Right kidney (tissue), 1 donor: ENCODE data around the gene PHF1.
A peak's percentile ranks its signal among the peaks of the same experiment; 100 is the strongest.
"Not testable (repeated sequence)": the region's sequence is repeated elsewhere in the genome, so short reads cannot be mapped to it uniquely, and the experiment has no call there.

ENCODE experiments used
- DNase-seq: peaks from one replicate; pipeline ENCODE4 v3.0.0-alpha.2; 2016

The PHF1 gene

DNA sequence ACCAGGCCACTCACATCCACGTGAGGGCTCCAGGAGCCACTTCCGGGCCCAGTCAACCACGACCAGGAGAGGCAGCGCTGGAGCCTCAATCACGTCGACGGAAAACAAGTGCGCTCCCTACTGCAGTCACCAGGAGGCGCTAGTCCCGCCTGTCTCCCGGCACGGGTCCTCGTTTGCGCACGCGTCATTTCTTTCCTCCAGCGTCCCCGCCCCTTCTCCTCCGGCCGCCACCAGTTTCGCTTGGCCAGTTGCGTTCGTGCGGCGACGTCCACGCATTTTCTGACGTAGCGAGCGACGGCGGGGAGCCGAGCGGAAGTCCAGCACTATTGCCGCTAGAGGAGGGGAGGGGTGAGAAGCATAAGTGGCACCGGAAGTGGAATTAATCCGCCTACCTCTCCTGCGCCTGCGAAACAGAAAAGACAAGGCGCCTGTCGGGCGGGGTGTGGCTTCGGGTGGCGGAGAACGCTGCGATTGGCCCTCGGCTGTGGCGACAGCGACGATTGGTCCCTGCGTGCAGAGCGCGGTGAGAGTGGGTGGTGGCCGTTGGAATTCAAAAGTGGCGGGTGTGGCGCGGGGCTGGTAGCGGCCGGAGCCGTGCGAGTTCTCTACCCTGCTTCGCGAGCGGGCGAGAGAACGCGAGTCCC is 19.4 kb upstream of the PHF1 start, which contains the start of gene KIFC1:
TSS of gene KIFC1 (plus strand) at position 546 of the 644 bp plus-strand sequence. CDS start 163 bp downstream, outside the sequence.
- DNase-seq: peak; percentile 96

DNA sequence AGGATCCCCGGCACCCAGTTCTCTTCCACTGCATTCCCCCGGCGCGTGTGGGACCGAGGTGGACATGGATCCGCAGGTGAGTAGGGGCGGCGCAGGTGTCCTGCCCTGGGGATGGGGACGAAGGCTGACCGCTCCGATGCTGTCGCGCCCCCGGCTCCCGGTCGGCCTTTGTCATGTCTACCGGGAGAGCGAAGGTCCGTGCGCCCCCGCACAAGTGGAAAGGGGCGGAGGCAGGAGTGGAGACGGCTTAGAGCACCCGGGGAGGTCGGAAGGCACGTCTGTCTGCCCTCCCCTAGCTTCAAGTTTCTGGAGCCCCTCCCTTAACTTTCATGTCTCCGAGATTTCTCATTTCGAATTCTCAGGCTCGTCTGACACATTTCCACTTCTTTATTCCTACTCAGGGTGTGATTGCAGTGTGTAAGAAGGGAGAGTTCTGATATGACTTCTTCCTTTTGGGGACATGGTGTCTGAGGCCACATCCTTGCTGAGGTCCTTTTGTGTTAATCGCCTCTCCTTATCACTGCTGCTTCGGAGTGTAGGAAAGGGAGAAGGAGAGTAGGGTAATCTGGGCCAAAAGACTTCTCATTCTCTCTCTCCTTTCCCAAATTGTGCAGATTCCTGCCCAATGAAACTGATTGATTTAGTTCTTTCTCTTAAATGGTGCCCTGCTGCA is 18.8 kb upstream of the PHF1 start:
- DNase-seq: no peak

DNA sequence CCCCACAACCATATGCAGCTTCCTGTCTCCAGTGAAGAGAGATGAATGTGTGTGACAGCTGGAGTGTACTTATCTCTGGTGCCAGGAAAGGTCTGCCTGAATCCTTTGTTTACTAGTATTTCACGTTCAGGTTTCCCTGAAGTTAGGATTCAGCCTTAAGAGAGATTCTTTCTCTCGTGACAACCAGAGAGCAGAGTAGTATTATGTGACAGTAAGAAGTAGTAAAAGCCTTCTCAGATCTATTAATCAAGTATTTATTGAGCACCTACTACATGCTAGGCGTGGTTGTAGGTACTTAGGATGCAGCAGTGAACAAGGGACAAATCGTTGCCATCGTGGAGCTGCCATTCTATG is 18.2 kb upstream of the PHF1 start:
- DNase-seq: no peak

DNA sequence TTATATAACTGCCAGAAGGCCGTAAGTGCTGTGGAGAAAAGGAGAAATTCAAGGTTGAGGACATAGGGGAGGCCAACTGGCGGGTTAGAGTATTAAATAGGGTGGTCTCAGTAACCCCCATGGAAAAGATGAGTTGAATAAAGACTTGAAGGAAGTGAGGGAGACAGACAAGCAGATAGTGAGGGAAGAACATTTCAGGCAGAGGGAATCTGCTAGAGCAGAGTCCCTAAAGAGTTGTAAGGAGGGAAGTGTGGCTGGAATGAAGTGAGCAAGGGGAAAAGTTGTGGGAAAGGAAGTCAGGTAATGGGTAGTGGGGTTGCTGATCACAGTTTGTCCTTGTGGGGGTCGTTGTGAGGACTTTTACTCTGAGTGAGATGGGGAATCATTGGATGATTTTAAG is 17.8 kb upstream of the PHF1 start:
- DNase-seq: no peak

DNA sequence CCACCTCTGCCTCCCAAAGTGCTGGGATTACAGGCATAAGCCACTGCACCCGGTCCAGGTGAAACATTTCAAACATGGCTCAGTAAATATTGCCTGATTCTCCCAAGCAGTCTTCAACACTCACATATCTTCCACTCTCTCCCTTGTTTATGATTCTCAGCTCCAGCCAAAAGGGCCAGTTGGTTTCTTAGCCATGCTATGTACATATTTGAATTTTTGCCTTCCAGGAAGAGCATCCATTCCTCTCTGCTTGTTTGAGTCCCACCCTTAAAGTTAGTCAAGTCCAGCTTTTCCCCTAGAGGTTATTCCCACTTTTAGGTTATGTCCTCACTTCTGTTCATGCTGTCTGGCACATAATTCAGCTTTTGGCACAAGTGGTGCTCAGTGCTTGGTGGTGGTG is 13.3 kb upstream of the PHF1 start:
- DNase-seq: no peak

DNA sequence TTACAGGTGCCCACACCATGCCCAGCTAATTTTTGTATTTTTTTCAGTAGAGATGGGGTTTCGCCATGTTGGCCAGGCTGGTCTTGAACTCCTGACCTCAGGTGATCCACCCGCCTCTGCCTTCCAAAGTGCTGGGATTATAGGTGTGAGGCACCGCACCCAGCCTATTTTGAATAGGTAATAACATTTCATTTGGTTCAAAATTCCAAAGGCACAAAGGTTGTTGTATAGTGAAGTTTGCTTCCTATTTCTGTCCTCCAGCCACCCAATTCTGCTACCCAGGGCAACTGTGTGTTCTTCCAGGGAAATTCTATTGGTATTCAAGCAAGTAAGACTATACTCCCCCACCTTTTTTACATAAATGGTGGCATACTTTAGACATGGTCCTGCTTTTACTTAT is 12.2 kb upstream of the PHF1 start:
- DNase-seq: not testable (repeated sequence)

DNA sequence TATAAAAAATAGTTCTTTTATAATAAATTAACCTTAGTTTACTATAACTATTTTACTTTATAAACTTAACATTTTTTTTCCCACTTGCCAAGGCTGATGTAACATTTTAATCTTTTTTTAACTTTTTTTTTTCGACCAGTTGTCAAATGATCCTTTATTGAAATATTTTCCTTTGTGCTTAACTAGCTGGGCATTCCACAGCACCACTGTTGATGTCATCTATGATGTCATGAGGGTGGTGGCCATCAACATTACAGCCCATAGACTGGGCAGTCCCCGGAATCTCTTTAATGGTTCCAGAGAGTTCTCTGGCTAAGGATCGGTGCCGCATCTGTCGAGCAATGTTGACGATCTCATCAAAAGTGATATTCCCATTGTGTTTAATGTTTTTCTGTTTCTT is 10.9 kb upstream of the PHF1 start:
- not testable (repeated sequence) for DNase-seq

DNA sequence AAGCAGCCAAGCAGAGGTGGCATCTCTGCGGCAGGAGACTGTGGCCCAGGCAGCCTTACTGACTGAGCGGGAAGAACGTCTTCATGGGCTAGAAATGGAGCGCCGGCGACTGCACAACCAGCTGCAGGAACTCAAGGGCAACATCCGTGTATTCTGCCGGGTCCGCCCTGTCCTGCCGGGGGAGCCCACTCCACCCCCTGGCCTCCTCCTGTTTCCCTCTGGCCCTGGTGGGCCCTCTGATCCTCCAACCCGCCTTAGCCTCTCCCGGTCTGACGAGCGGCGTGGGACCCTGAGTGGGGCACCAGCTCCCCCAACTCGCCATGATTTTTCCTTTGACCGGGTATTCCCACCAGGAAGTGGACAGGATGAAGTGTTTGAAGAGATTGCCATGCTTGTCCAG is 5.9 kb upstream of the PHF1 start:
- DNase-seq: no peak

DNA sequence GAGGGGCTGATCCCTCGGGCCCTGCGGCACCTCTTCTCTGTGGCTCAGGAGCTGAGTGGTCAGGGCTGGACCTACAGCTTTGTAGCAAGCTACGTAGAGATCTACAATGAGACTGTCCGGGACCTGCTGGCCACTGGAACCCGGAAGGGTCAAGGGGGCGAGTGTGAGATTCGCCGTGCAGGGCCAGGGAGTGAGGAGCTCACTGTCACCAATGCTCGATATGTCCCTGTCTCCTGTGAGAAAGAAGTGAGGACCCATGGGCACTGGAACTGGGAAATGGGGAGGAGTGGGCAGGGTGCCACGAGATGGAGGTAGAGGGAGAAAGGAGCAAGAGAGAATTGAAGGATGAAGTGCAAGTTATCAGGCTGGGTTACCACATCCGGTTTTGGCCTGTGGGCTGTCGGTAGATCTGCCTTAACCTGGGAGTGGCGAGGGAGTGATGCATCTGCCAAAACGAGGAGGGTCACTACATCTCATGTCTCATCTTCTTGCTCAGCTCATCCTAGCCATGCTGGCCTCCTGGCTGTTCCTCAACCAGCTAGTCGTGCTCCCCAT is 5.4 kb upstream of the PHF1 start:
- no peak for DNase-seq

DNA sequence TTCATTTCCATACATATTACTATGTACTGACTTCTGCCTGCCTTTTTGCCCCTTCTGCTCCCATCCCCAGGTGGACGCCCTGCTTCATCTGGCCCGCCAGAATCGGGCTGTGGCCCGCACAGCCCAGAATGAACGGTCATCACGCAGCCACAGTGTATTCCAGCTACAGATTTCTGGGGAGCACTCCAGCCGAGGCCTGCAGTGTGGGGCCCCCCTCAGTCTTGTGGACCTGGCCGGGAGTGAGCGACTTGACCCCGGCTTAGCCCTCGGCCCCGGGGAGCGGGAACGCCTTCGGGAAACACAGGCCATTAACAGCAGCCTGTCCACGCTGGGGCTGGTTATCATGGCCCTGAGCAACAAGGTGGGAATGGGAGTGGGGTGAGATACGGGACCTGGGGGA is 4.7 kb upstream of the PHF1 start:
- DNase-seq: no peak

DNA sequence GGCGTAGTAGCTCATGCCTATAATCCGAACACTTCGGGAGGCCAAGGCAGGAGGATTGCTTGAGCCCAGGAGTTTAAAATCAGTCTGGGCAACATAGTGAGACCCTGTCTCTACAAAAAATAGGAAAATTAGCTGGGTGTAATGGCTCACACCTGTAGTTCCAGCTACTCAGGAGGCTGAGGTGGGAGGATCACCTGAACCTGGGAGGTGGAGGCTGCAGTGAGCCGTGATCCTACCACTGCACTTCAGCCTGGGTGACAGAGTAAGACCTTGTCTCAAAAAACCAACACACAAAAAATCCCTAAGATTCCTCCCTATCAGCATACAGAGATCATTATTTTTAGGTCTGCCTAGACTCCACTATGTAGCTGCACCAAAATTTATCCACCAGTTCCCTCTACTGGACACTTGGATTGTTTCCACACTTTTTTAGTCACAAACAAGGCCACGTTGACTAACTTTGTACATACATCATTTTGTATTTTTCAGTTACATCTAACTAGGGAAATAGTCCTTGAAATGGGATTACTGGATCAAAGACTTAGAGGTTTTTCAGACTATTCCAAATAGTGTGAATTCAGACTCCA is 3.6 kb upstream of the PHF1 start:
- DNase-seq: no peak

DNA sequence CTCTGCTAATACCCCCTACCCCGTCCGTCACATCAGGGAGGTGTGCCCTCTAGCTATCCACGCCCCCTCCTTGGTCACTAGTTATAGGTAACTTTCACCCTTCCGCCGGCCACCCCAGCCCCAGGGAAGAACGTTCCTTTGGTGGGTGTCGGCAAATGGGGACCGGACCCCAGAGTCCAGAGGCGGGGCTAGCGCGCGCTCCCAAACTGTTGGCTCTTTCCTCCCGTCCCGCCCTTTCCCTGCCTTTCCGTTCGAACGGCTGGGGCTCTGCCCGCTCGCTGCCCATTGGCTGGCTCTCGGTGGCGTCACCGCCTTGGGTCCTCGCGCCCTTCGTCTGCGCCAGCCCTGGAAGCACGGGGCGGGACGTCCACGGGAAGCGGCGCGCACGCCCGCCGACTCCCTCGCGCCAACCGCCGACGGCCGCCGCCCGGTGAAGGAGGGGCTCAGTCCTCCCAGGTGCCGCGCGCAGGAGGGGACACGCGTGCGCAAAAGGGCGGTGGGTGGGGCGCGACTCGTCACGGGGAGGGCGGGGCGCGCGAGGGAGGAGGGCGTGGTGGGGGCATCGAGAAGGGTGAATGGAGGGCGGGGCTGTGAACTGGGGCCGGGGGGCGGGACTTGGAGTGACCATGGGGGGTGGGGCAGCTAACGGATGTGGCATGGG is 634 bp upstream of the PHF1 start:
- peak; percentile 94 for DNase-seq

DNA sequence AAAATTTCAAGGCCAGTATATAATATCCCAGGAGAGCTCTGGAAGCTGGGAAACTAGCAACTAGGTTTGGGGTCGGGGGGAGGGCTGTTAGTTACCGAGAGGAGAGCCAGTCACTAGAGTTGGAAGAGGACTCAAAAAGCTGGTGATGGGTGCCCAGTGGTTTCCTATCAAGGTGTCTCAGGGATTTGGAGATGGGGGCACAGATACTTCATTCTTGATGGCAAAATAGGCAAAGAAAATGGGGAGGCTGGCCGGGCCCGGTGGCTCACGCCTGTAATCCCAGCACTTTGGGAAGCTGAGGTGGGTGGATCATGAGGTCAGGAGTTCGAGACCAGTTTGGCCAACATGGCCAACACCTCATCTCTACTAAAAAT is 805 bp downstream of the PHF1 start:
- DNase-seq: no peak

DNA sequence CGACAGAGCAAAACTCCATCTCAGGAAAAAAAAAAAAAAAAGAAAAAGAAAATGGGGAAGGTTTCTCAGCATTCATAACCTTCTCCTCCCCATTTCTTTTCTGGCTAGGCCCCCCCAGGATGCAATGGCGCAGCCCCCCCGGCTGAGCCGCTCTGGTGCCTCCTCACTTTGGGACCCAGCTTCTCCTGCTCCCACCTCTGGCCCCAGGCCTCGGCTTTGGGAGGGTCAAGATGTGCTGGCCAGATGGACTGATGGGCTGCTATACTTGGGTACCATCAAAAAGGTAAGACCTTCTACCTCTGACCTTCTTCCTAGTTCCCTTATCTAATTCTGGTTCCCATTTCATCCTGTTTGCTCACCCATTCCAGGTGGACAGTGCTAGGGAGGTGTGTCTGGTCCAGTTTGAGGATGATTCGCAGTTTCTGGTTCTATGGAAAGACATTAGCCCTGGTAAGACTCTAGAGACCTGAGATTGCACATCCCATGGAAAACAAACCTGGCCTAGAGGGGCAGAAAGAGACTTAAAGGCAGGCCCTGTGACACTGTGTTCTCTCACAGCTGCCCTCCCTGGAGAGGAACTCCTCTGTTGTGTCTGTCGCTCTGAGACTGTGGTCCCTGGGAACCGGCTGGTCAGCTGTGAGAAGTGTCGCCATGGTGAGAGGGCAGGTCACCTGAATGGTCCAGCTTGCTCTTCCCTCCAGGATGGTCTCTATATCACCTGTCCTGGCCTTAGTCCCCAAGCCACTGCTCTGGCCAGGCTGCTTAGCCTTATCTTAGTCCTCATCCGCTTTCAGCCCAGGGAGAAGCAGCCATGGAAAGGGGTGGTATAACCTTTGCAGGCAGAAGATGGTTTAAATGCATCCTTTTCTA is 1.6 kb downstream of the PHF1 start:
- no peak for DNase-seq

DNA sequence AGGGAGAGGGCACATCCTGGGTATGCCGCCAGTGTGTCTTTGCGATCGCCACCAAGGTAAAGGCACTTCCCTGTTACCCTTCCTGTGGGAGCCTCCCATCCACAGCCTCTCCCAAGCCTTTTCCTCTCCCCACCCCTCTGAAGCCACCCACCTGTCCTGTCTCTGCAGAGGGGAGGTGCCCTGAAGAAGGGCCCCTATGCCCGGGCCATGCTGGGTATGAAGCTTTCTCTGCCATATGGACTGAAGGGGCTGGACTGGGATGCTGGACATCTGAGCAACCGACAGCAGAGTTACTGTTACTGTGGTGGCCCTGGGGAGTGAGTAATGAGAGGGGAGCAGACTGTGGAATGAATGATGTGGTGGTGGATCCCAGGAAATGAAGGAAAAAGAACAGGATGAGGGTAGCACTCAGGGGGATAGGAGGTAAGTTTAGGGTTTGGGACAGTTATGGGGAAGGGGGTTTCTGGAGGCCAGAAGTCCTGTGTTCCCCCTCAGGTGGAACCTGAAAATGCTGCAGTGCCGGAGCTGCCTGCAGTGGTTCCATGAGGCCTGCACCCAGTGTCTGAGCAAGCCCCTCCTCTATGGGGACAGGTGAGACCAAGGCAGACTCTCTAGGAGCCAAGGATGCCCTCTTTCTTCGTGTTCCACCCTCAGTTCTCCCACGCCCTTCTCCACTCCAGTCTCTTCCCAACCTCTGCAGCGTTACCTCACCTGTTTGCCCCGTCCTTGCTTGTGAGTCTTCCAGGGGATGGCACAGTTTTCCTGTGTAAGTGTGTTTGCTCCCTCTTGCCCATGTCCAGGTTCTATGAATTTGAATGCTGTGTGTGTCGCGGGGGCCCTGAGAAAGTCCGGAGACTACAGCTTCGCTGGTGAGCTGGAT is 2.7 kb downstream of the PHF1 start:
- no peak for DNase-seq

DNA sequence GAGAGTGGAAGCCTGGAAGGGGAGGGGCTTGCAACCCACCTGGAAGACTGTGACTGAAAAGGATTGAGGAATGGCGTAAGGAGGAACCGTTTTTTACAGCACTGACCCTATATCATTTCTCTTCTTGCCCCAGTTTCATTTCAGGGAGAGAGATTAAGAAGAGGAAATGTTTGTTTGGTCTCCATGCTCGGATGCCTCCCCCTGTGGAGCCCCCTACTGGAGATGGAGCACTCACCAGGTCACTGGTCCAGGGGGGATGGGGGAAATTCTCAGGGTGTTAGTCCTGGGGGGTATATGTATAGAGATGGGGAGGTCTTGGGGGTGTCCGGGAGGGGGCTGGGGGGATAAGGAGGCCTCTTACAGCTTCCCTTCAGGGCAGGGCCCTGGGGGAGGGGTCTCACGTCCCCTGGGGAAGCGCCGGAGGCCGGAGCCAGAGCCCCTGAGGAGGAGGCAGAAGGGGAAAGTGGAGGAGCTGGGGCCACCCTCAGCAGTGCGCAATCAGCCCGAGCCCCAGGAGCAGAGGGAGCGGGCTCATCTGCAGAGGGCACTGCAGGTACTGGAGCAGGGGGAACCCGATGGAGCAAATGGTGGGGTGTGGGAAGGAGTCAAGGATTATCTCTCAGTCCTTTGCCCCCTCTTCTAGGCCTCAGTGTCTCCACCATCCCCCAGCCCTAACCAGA is 3.9 kb downstream of the PHF1 start:
- DNase-seq: no peak

DNA sequence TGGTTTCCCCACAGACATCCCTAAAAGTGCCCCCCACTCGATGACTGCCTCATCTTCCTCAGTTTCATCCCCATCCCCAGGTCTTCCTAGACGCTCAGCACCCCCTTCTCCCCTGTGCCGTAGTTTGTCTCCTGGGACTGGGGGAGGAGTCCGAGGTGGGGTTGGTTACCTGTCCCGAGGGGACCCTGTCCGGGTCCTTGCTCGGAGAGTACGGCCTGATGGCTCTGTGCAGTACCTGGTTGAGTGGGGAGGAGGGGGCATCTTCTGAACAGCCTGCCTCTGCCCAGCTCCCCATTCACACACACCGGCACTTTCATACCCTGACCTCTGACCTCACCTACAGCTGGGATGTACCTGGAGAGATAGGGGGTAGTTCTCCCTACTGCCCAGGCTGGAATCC is 5.0 kb downstream of the PHF1 start:
- DNase-seq: no peak

DNA sequence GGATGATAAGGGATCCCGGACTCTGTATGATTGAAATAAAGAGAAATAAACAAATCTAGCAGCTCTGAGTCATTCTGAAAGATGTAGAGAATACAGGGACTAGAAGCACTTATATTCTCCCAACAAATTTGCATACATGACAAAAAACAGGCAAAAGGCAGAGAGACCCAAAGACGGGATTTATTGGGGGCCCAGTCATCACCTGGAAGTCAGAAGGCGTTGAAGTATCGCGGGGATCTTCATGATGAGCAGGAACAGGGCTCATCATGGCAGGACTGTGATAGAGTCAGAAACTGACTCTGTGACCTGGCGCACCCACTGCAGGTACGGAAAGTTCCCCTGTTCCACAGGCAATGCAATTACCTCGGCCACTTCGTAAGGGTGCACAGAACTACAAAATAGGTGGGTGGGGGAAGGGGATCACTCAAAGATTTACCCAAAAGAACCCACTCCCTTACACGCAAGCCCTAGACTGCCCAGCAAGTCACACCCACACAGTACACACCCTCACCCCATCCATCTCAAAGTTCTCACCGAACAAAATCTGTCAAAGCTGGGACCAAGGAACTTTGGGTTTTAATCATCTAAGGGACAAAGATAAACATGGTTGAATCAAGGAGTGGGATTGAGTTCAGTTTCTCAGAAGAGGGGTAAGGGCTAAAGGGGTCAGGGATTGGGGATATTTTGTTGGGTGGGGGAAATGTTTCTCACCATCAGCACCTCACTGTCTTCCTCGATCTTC is 5.7 kb downstream of the PHF1 start:
- DNase-seq: no peak

DNA sequence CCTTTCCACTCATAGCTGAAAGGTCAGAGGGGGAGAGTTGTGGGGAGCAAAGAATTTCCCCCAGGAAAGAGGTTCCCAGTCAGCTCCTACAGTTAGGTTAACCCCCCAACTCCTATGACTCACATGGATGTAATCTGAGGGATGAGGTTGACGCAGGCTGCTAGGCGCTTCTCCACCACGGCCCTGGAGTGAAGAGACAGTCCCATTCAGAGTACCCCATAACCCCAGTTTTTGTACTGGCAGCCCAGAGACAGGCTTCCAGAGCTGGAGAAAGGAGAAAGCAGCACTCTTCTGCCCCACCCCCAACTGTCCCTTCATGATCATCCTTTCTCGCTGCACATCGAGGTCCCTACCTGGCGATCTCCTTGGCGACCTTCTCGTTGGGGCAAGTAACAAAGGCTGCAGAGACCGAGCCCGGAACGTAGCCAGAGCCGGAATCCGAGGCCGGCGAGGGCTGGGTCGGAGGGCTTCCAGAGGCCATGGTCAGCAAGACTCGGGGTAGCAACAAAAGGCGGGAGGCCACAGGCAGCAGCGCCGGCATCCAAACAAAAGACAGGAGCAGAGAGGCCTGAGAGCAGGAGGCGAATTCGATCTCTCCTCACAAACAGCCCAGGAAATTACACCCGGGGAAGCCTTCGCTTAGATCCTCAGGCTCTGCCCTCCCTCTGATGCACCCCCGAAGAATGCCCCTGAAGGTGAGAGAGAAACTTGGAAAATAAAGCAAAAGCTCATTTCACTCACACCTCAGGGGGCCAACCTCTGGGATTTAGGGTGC is 6.5 kb downstream of the PHF1 start:
- no peak for DNase-seq
